Adrenal gland (tissue), 5 donors: ENCODE measurements around the gene HSP90B1.

Source experiments
- POLR2A ChIP-seq, 2 donors: fragments of 450-650 bp; IDR thresholded peaks; one replicate each; pipeline ENCODE4 v1.6.1; 2017; ENCODE audit warnings: antibody characterized with exemption in 2 of 2, mild to moderate bottlenecking in 2 of 2, moderate library complexity in 1 of 2
- TF ChIP-seq, protein P1 (sequence below), 6 experiments: fragments of 450-650 bp in 4 of 6; fragments of 200-600 bp in 2 of 6; sonication (generic) in 1 of 6; IDR thresholded peaks; 1 replicate in 5 of 6; 2 replicates in 1 of 6; pipeline versions ENCODE4 v1.5.1 to v1.8.0; 2016 to 2021; ENCODE audit warnings: antibody characterized with exemption in 6 of 6, mild to moderate bottlenecking in 2 of 6, moderate library complexity in 1 of 6
- donor health status: DM: no; HTN: no; CAD: no.

DNA sequence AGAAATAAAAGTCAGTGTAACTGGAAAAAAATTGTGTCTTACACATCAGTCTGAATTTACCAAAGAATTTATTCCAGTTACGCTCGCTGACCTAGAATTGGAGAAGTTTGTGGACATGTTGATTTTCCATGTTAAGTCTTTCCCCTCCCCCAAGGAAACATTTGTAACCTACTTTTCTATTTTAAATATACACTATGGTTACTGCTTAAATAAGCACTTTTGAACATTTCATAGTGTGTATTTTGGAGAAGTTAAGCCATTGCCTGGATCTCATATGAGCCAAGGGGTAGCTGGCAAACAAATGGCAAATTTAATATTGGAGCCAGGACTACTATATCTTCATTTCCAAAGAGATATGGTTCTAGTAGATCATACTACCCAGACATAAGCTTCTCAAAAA, 46.3 kb upstream of the HSP90B1 start:
- TF ChIP-seq, protein P1, sequence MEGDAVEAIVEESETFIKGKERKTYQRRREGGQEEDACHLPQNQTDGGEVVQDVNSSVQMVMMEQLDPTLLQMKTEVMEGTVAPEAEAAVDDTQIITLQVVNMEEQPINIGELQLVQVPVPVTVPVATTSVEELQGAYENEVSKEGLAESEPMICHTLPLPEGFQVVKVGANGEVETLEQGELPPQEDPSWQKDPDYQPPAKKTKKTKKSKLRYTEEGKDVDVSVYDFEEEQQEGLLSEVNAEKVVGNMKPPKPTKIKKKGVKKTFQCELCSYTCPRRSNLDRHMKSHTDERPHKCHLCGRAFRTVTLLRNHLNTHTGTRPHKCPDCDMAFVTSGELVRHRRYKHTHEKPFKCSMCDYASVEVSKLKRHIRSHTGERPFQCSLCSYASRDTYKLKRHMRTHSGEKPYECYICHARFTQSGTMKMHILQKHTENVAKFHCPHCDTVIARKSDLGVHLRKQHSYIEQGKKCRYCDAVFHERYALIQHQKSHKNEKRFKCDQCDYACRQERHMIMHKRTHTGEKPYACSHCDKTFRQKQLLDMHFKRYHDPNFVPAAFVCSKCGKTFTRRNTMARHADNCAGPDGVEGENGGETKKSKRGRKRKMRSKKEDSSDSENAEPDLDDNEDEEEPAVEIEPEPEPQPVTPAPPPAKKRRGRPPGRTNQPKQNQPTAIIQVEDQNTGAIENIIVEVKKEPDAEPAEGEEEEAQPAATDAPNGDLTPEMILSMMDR (IDR thresholded peaks at IDR 0.05): no peak
- no peak for TF ChIP-seq POLR2A (IDR thresholded peaks at IDR 0.05)
